BLaER1 (cell line): ENCODE measurements around the gene TBC1D10B.

Experiments used
- H3K27ac ChIP-seq: shearing (Covaris generic); formaldehyde crosslinking; 2 replicates; pipeline ENCODE4 v1.8.1; 2022
- H3K27me3 ChIP-seq: shearing (Covaris generic); formaldehyde crosslinking; 2 replicates; pipeline ENCODE4 v1.8.1; 2022
- H3K36me3 ChIP-seq: shearing (Covaris generic); formaldehyde crosslinking; 2 replicates; pipeline ENCODE4 v1.8.1; 2022
- H3K4me1 ChIP-seq: shearing (Covaris generic); formaldehyde crosslinking; 2 replicates; pipeline ENCODE4 v1.8.1; 2022
- H3K4me2 ChIP-seq: shearing (Covaris generic); formaldehyde crosslinking; 2 replicates; pipeline ENCODE4 v1.8.1; 2022
- H3K4me3 ChIP-seq: shearing (Covaris generic); formaldehyde crosslinking; 2 replicates; pipeline ENCODE4 v1.8.1; 2022
- H3K9ac ChIP-seq: shearing (Covaris generic); formaldehyde crosslinking; 2 replicates; pipeline ENCODE4 v1.8.1; 2022
- H3K9me3 ChIP-seq: shearing (Covaris generic); formaldehyde crosslinking; 2 replicates; pipeline ENCODE4 v1.8.1; 2022
- H4K20me1 ChIP-seq: shearing (Covaris generic); formaldehyde crosslinking; 2 replicates; pipeline ENCODE4 v1.8.1; 2022
- Cebpa-rat ChIP-seq: shearing (Covaris generic); IDR thresholded peaks from 2 replicates; pipeline ENCODE4 v1.8.1; 2022

Gene TBC1D10B

DNA sequence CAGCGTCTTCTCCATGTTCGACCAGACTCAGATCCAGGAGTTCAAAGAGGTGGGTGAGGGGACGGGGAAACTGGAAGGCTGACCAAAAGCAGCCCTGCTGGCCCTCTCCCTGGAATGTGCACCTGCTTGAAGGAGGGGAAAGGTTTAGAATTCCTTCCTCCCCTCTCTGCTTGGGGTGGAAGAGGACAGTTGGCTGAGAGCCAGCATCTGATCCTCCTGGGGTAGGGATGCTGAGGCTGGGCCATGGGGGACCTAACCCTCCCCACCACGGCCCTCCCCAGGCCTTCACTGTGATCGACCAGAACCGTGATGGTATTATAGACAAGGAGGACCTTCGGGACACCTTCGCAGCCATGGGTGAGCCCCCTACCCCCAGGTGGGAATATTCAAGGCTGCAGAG lies 5.6 kb upstream of the TBC1D10B start:
- TF ChIP-seq Cebpa-rat: no peak
- peaks cover 62% of the 10 kb centered on the region for H3K4me1 ChIP-seq

DNA sequence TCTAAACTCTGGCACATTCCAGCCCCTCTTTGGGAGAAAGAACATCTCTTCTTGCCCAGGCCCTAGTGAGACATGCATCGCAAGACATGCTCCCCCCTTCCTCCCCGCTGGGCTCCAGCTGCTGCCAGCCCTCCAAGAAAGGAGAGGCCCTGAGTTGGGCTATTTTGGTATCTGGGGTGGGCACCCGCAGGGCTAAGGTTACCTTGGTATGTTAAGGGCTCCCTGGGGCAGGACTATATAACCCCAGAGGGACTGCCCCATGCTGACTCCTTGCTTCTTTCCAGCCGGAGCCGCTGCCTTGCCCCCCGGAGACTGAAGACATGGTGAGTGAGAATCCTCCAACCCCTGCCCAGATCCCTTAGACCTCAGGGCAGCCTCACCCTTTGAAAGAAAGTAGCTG lies 4.2 kb upstream of the TBC1D10B start, which contains the start of gene MYL11:
Gene MYL11 (plus strand): TSS at position 265 of the 400 bp plus-strand sequence. CDS start 56 bp downstream, at position 321.
- H3K9me3 ChIP-seq: no peaks in the 10 kb centered on the region
- no peak for TF ChIP-seq Cebpa-rat
- H3K9ac ChIP-seq: peak within 1 kb of the TSS; percentile 21; the same call in 1 of the 2 replicates

More for the DNA sequence above, 5.6 kb upstream of the TBC1D10B start:
- Histone ChIP-seq H3K27ac (no peak overlapping the region), H3K4me2 (no peak overlapping the region), H3K4me3 (no peak overlapping the region), H4K20me1 (no peaks in the 10 kb centered on the region), H3K9ac (no peak overlapping the region), H3K9me3 (no peaks in the 10 kb centered on the region), H3K36me3 (no peaks in the 10 kb centered on the region), H3K27me3 (no peaks in the 10 kb centered on the region)

DNA sequence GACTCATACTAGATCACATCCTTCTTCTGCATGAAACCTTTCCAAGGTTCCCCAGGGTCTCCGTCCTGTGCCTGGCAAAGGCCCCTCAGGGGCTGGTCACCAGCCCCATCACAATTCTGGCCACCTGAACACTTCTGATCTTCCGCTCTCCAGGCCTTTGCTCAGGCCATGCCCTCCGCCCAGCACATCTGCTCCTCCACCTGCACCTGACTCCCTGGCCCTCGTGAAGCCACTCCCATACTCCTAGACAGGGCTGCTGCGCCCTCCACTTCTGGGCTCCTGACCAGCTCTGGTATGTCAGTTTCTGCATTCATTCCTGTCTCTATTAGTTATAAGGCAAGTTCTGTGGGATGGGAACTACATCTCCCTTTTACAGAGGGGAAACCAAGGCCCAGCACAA lies 2.4 kb upstream of the TBC1D10B start:
- H3K9ac ChIP-seq: no peak overlapping the region
- no peaks in the 10 kb centered on the region for H3K9me3 ChIP-seq
- H3K36me3 ChIP-seq: peaks cover under 1% of the 10 kb centered on the region; the same call in 1 of the 2 replicates
- H3K27ac ChIP-seq: peak overlapping the region; percentile 76
- peaks cover 57% of the 10 kb centered on the region for H3K4me1 ChIP-seq
- H3K4me2 ChIP-seq: no peak overlapping the region
- H4K20me1 ChIP-seq: peaks cover 20% of the 10 kb centered on the region
- H3K4me3 ChIP-seq: no peak overlapping the region
- no peaks in the 10 kb centered on the region for H3K27me3 ChIP-seq
- no peak for TF ChIP-seq Cebpa-rat

More for the DNA sequence above, 4.2 kb upstream of the TBC1D10B start, which contains the start of gene MYL11:
- Histone ChIP-seq H3K27ac (peak within 1 kb of the TSS; percentile 1; the same call in 1 of the 2 replicates), H3K4me3 (no peak within 1 kb of the TSS), H4K20me1 (peaks cover 2% of the 10 kb centered on the region), H3K36me3 (no peaks in the 10 kb centered on the region), H3K27me3 (no peaks in the 10 kb centered on the region), H3K4me1 (peaks cover 48% of the 10 kb centered on the region), H3K4me2 (peak within 1 kb of the TSS; percentile 38)

GRCh38 chr16:30372038-30372712 lies 1.9 kb upstream of the TBC1D10B start:
- H3K9ac ChIP-seq: peak overlapping the region; percentile 26; the same call in 1 of the 2 replicates
- peak overlapping the region; percentile 89 for H3K4me2 ChIP-seq
- no peak overlapping the region for H3K4me3 ChIP-seq
- no peaks in the 10 kb centered on the region for H3K27me3 ChIP-seq
- H4K20me1 ChIP-seq: peaks cover 26% of the 10 kb centered on the region
- no peak for TF ChIP-seq Cebpa-rat
- H3K36me3 ChIP-seq: peaks cover 6% of the 10 kb centered on the region; the same call in 1 of the 2 replicates
- H3K9me3 ChIP-seq: no peaks in the 10 kb centered on the region
- H3K4me1 ChIP-seq: peaks cover 58% of the 10 kb centered on the region
- H3K27ac ChIP-seq: peak overlapping the region; percentile 76

- Histone ChIP-seq H3K4me1 (peaks cover 58% of the 10 kb centered on the region), H3K36me3 (peaks cover 12% of the 10 kb centered on the region), H3K27ac (peak overlapping the region; percentile 76)
Measured at GRCh38 chr16:30371248-30371816, 1.0 kb upstream of the TBC1D10B start.

GRCh38 chr16:30369938-30370455 lies 297 bp downstream of the TBC1D10B start:
- Histone ChIP-seq H3K27ac (peak overlapping the region; percentile 82), H3K36me3 (peaks cover 26% of the 10 kb centered on the region), H3K4me3 (peak overlapping the region; percentile 88), H3K4me1 (peaks cover 64% of the 10 kb centered on the region), H3K4me2 (peak overlapping the region; percentile 99), H3K9me3 (no peaks in the 10 kb centered on the region), H3K27me3 (no peaks in the 10 kb centered on the region), H3K9ac (peak overlapping the region; percentile 90), H4K20me1 (peaks cover 48% of the 10 kb centered on the region)
- no peak for TF ChIP-seq Cebpa-rat

More at GRCh38 chr16:30371248-30371816, 1.0 kb upstream of the TBC1D10B start:
- Histone ChIP-seq H4K20me1 (peaks cover 34% of the 10 kb centered on the region), H3K9ac (peak overlapping the region; percentile 74), H3K27me3 (no peaks in the 10 kb centered on the region), H3K9me3 (no peaks in the 10 kb centered on the region), H3K4me3 (peak overlapping the region; percentile 66), H3K4me2 (peak overlapping the region; percentile 89)
- TF ChIP-seq Cebpa-rat: no peak

- peak overlapping the region; percentile 99 for H3K4me2 ChIP-seq
- no peak for TF ChIP-seq Cebpa-rat
- peaks cover 32% of the 10 kb centered on the region for H3K36me3 ChIP-seq
- H3K4me3 ChIP-seq: peak overlapping the region; percentile 88
- H3K9ac ChIP-seq: peak overlapping the region; percentile 90
- H3K9me3 ChIP-seq: no peaks in the 10 kb centered on the region
- peaks cover 54% of the 10 kb centered on the region for H4K20me1 ChIP-seq
- peaks cover 59% of the 10 kb centered on the region for H3K4me1 ChIP-seq
- peak overlapping the region; percentile 82 for H3K27ac ChIP-seq
- H3K27me3 ChIP-seq: no peaks in the 10 kb centered on the region
Measured at GRCh38 chr16:30369091-30369937, 980 bp downstream of the TBC1D10B start.

- Histone ChIP-seq H3K9ac (peak overlapping the region; percentile 90), H3K4me3 (peak overlapping the region; percentile 88), H3K27ac (peak overlapping the region; percentile 82), H3K36me3 (peaks cover 38% of the 10 kb centered on the region), H3K4me2 (peak overlapping the region; percentile 99), H3K9me3 (no peaks in the 10 kb centered on the region), H4K20me1 (peaks cover 59% of the 10 kb centered on the region), H3K27me3 (no peaks in the 10 kb centered on the region), H3K4me1 (peaks cover 54% of the 10 kb centered on the region)
- TF ChIP-seq Cebpa-rat: no peak
Measured at GRCh38 chr16:30368792-30369090, 1.6 kb downstream of the TBC1D10B start.

GRCh38 chr16:30368122-30368791 lies 2.0 kb downstream of the TBC1D10B start:
- no peaks in the 10 kb centered on the region for H3K9me3 ChIP-seq
- peaks cover 43% of the 10 kb centered on the region for H3K36me3 ChIP-seq
- peaks cover 63% of the 10 kb centered on the region for H4K20me1 ChIP-seq
- H3K4me1 ChIP-seq: peaks cover 54% of the 10 kb centered on the region
- peak overlapping the region; percentile 88 for H3K4me3 ChIP-seq
- peak overlapping the region; percentile 99 for H3K4me2 ChIP-seq
- H3K27ac ChIP-seq: peak overlapping the region; percentile 82
- no peak for TF ChIP-seq Cebpa-rat
- peak overlapping the region; percentile 90 for H3K9ac ChIP-seq
- H3K27me3 ChIP-seq: no peaks in the 10 kb centered on the region
